ENCODE data around the gene GFAP. TPM values are rescaled to one million over a fixed set of nuclear protein-coding genes. Genes with fewer than 3 reads are reported as not detected.

Gene GFAP
- polyA plus RNA-seq, 4 donors, result 0.40 to 0.74 (median 0.52) TPM

DNA sequence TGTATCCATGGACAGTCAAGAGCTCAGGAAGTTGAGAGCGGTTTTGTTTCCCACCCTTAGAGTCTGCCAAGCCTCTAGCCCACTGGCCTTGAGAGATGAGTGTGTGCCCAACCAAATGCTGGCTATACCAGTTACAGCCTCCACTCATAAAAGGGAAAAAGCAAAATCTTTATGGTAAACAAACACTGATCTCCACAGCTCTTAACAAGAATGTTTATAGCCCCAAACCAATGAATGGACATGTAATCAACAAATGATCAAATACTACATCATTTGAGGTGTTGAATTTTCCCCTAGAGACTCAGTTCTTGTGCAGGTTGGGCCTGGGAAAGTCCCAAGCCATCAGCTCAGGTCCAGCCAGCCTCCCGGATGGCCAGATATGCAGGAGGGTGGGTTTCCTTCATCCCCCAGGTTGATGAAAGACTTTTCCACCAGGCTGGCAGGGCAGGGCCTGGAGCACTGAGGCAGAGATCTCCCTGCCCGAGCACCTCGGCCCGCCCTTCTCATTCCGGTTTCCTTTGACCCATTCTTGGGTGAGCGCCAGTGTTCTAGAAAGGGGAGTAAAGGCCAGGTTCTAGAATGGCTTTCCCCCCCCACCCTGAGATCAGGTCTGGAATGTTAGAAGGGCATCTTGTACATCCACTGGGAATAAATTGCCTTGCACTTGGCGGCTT lies 12.2 kb downstream of the GFAP start:
- no peak for DNase-seq (ENCODE audit: low read depth in 4 of 4, low spot score in 3 of 4)

DNA sequence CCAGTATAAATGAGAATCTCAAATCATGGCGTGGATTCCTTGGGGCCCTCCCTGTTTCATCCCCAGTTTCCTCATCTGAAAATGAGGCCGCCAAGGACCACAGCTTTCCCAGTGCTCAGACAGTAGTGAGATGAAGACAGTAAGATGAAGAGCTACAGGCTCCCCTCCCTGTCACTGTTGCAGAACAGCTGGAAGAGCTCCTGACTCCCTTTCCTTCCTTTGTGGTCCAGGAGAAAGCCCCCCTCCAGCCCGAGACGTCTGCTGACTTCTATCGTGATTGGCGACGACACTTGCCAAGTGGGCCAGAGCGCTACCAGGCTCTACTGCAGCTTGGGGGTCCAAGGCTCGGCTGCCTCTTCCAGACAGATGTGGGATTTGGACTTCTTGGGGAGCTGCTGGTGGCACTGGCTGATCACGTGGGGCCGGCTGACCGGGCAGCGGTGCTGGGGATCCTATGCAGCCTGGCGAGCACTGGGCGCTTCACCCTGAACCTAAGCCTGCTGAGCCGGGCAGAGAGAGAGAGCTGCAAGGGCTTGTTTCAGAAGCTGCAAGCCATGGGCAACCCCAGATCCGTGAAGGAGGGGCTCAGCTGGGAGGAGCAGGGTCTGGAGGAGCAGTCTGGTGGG lies 13.1 kb downstream of the GFAP start:
- no peak for DNase-seq (ENCODE audit: low read depth in 4 of 4, low spot score in 3 of 4)

DNA sequence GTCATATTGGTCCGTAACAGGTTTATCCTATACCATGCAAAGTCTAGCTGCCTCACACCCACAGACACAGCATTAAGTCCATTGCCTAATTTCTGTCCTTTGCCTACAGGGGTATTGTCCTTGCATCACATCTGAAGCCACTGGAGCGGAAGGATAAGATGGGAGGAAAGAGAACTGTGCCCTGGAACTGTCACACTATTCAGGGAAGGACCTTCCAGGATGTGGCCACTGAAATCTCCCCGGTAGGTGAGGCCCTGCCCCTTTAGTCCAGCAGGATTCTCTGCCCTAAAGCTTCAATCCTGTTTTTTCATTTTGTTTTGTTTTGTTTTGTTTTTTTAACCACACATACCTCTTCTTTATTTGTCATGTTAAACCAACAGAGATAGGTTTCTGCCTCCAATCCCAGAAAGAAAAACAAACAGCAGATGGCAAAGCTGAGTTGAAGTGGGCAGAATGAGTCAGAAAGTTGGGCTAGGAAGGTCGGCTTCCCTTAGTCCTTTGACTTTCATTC lies 13.8 kb downstream of the GFAP start:
- no peak for DNase-seq (ENCODE audit: low read depth in 4 of 4, low spot score in 3 of 4)

- no peak for DNase-seq (ENCODE audit: low read depth in 4 of 4, low spot score in 3 of 4)
Observed at GRCh38 chr17:44900894-44901293, 14.4 kb downstream of the GFAP start.

- peak; percentile 83 to 96 (median 86) for DNase-seq (ENCODE audit: low read depth in 4 of 4, low spot score in 3 of 4)
Observed at GRCh38 chr17:44899074-44899782, 16.1 kb downstream of the GFAP start, which contains the start of gene EFTUD2. Gene EFTUD2 (minus strand): TSS chr17:44899445. CDS start chr17:44894521, 4,924 bp downstream.

GRCh38 chr17:44898768-44899073 lies 16.6 kb downstream of the GFAP start:
- DNase-seq (ENCODE audit: low read depth in 4 of 4, low spot score in 3 of 4), result no peak

GRCh38 chr17:44894642-44895041 lies 20.7 kb downstream of the GFAP start:
- no peak for DNase-seq (ENCODE audit: low read depth in 4 of 4, low spot score in 3 of 4)

DNA sequence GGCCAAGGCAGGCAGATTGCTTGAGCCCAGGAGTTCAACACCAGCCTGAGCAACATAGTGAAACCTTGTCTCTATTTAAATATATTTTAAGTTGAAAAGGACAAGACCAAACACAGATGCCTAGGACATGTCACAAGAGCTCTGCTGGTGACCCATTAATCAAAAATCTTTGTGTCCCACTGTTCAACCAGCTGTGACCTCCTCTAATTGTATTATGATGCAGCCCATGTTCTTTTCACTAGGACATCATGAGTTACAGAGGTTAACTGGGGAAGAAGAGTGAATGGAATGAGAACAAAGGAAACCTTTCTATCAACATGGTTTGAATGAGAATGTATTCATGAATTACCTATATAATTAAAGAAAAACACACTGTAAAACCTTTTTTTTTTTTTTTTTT lies 23.1 kb downstream of the GFAP start:
- no peak for DNase-seq (ENCODE audit: low read depth in 4 of 4, low spot score in 3 of 4)

GRCh38 chr17:44889003-44889402 lies 26.3 kb downstream of the GFAP start:
- DNase-seq (ENCODE audit: low read depth in 4 of 4, low spot score in 3 of 4), result no peak

- no peak for DNase-seq (ENCODE audit: low read depth in 4 of 4, low spot score in 3 of 4)
Observed at GRCh38 chr17:44887971-44888954, 27.0 kb downstream of the GFAP start.

- no peak for DNase-seq (ENCODE audit: low read depth in 4 of 4, low spot score in 3 of 4)
Observed at GRCh38 chr17:44887016-44887415, 28.3 kb downstream of the GFAP start.

DNA sequence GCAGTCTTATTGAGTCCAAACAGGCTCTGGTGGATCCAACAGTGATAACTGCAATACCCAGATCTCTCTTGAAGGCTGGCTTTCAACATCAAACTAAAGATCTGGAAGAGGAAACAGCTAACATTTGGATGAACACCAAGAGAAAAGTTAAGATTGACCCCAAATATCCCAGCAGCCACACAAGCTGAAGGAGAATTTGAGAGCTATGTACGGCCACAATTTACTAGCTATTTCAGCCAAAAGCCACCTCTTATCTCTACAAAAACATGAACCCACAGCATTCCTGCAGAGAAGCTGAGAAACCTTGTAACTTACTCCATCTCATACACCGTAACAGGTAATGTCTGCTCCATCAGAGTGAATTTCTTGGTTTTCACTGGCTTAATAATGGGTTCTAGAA lies 30.4 kb downstream of the GFAP start:
- no peak for DNase-seq (ENCODE audit: low read depth in 4 of 4, low spot score in 3 of 4)

DNA sequence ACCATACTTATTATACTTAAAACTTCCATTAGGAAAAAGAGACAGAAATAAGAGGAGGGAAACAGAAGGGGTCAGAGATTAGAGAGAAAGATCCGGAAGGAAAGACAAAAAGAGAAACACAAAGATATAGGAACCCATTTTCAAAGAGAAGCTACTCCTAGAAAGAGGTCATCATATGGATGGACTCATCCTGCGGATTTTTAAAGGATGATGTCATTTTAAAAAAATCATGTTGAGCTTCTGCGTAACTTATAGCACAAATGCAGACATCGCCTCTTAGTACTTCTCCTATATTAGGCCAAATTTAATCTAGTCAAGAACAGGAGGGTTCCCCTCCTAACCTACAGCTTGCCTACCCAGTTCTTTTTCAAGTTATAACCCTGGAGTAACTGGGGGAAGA lies 34.2 kb downstream of the GFAP start:
- DNase-seq (ENCODE audit: low read depth in 4 of 4, low spot score in 3 of 4), result no peak

DNA sequence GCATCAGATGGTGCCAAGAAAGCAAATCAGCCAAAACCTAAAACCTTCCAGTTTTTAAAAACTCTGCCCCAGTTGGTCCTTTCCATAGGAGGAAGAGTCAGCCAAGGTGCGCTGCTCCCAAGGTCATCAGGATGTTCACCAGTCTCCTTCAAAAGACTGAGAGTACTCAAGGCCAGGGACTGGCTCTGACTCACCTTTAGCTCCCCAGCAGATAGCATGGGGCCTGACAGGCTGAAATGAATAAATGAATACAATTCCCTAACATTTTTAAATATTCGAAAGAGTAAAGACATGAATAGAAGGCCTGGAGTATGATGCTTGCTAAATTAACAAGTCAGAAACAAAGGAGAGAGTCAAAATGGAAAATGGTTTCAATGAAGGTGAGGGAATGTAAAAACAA lies 35.2 kb downstream of the GFAP start:
- DNase-seq (ENCODE audit: low read depth in 4 of 4, low spot score in 3 of 4), result no peak

DNA sequence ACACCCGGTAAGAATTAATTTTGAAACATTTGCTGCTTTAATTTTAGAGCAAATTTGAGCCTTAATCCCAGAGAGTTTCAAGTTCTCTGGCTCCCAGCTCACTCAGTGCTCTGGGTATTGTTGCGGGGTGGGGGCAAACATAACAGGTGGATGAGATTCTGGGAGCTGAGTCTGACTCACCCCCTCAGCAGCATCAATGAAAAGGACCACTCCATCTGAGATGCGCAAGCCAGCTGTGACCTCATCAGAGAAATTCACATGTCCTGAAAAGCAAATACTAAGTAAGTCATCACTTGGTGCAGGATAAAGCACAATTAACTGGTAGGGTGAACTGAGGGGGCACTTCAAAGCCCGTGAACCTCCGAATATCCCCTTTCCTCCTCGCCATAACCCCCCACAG lies 35.9 kb downstream of the GFAP start:
- DNase-seq (ENCODE audit: low read depth in 4 of 4, low spot score in 3 of 4), result no peak

GRCh38 chr17:44878627-44879221 lies 36.6 kb downstream of the GFAP start:
- DNase-seq (ENCODE audit: low read depth in 4 of 4, low spot score in 3 of 4), result no peak

- no peak for DNase-seq (ENCODE audit: low read depth in 4 of 4, low spot score in 3 of 4)
Observed at GRCh38 chr17:44877121-44877520, 38.2 kb downstream of the GFAP start.

- no peak for DNase-seq (ENCODE audit: low read depth in 4 of 4, low spot score in 3 of 4)
Observed at GRCh38 chr17:44875761-44876160, 39.5 kb downstream of the GFAP start.

GRCh38 chr17:44872131-44872768 lies 43.0 kb downstream of the GFAP start:
- no peak for DNase-seq (ENCODE audit: low read depth in 4 of 4, low spot score in 3 of 4)

DNA sequence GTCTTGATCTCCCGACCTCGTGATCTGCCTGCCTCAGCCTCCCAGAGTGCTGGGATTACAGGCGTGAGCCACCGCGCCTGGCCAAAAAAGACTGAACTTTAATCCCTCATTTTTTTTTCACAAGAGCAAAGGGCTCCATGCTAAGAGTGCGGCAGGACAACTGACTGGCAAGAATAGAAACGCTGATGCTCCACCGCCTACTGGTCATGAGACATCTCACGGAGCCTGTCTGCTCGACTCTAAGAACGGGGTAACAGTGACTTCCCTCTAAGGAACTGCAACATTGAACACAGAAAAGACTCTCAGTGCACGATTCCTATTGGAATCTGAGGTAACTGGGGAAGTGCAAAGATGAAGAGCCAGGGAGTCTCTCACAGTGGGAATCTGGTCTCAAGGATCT lies 43.7 kb downstream of the GFAP start:
- no peak for DNase-seq (ENCODE audit: low read depth in 4 of 4, low spot score in 3 of 4)

All from right renal pelvis (tissue), 4 donors.